Measurements from ENCODE around the gene CRACR2A. TPM values are rescaled to one million over a fixed set of nuclear protein-coding genes. Genes with fewer than 3 reads are reported as not detected.

CRACR2A gene
- total and polyA plus RNA-seq, 2 of the 4 experiments (the other 2 are of a cell fraction): 0.54 to 0.60 TPM

GRCh38 chr12:3627336-3627735, 125.6 kb downstream of the CRACR2A start:
- DNase-seq (no peak), ATAC-seq (ENCODE audit: low read depth) (no peak)
- Histone ChIP-seq H3K18ac (ENCODE audit: low read depth, low read length) (no peak overlapping the region), H3K36me3 (ENCODE audit: control insufficient read depth, insufficient read depth, low read length) (no peaks in the 10 kb centered on the region), H3K4me2 (ENCODE audit: low read depth, low read length) (no peak overlapping the region), H3K4me1 (ENCODE audit: control insufficient read depth, insufficient read depth, low read length) (no peaks in the 10 kb centered on the region), H3K4me3 (ENCODE audit: insufficient read depth, low read depth, low read length) (no peak overlapping the region), H3K23ac (ENCODE audit: low read depth, low read length) (no peak overlapping the region), H4K8ac (ENCODE audit: low read depth in 2 of 2, low read length in 2 of 2) (no peak overlapping the region), H3K27me3 (ENCODE audit: control insufficient read depth, insufficient read depth, low read length) (peaks cover 21% of the 10 kb centered on the region), H2BK120ac (ENCODE audit: low read depth, low read length) (no peak overlapping the region), H3K4ac (ENCODE audit: low read depth, low read length) (no peak overlapping the region), H2AFZ (replicated peaks; ENCODE audit: low read length, poor library complexity) (no peak overlapping the region), H3K14ac (replicated peaks; ENCODE audit: low read depth, low read length) (no peak overlapping the region), H2AK9ac (replicated peaks; ENCODE audit: low read depth, low read length, poor library complexity) (no peak overlapping the region), H4K5ac (ENCODE audit: low read depth, low read length) (no peak overlapping the region), H2AK5ac (ENCODE audit: low read depth, low read length) (no peak overlapping the region), H4K20me1 (ENCODE audit: insufficient read depth, low read length) (no peaks in the 10 kb centered on the region), H3K9me3 (ENCODE audit: control insufficient read depth, insufficient read depth, low read length) (no peaks in the 10 kb centered on the region), H2BK5ac (ENCODE audit: low read depth, low read length, poor library complexity, severe bottlenecking) (no peak overlapping the region), H3K9ac (ENCODE audit: low read depth, low read length) (no peak overlapping the region), H3K79me1 (ENCODE audit: low read depth in 1 of 2, low read length in 2 of 2) (no peaks in the 10 kb centered on the region), H4K91ac (ENCODE audit: insufficient read depth, low read depth, low read length) (no peak overlapping the region), H3K56ac (ENCODE audit: extremely low read depth, insufficient read depth, low read length) (no peak overlapping the region), H2BK20ac (ENCODE audit: low read depth, low read length) (no peak overlapping the region), H3K9me1 (ENCODE audit: insufficient read depth, low read length) (no peaks in the 10 kb centered on the region), H2BK15ac (ENCODE audit: low read depth, low read length) (no peak overlapping the region), H3K27ac (ENCODE audit: insufficient read depth, low read length) (no peak overlapping the region)
- dilution Hi-C loops (cut with HindIII; ENCODE audit: low sequenced_read_pairs, unreplicated experiment): no loop called here
- 69% methylated on average over 8 of the region's 16 CpGs; no CpG with 5 or more reads in 1 of the 2 experiments for WGBS, 2 experiments (ENCODE audit: extremely low coverage in 2 of 2, insufficient read length in 1 of 2)
- intact Hi-C loops (cut with micrococcal nuclease): no loop called here
- CTCF ChIA-PET: no interaction called here
- no peak for TF ChIP-seq MXI1 (IDR thresholded peaks at IDR 0.05; ENCODE audit: borderline replicate concordance, low read depth, low read length)
- no peak for TF ChIP-seq CEBPB (IDR thresholded peaks at IDR 0.05; ENCODE audit: low read depth, low read length)
- no peak for TF ChIP-seq MAFK (IDR thresholded peaks at IDR 0.05; ENCODE audit: low read depth, low read length)
- no peak for TF ChIP-seq BHLHE40 (IDR thresholded peaks at IDR 0.05; ENCODE audit: low read depth, low read length)
- TF ChIP-seq CHD1 (IDR thresholded peaks at IDR 0.05; ENCODE audit: low read depth, low read length): no peak
- TF ChIP-seq FOS (IDR thresholded peaks at IDR 0.05; ENCODE audit: low read depth, low read length): no peak
- TF ChIP-seq SMC3 (IDR thresholded peaks at IDR 0.05; ENCODE audit: low read depth, low read length): no peak
- TF ChIP-seq POLR2A (IDR thresholded peaks at IDR 0.05; ENCODE audit: low read depth, low read length): no peak
- no peak for TF ChIP-seq CTCF (conservative IDR thresholded peaks at IDR 0.05; ENCODE audit: low read depth, low read length)
- POLR2A ChIA-PET (ENCODE audit: unreplicated experiment): no interaction called here
- no TSS peak for BruUV-seq (replicated peaks)
- in situ Hi-C loops (cut with MboI; ENCODE audit: low sequenced_read_pairs): no loop called here

All from IMR-90 (cell line).